Right ventricle myocardium inferior (tissue), 1 donor: ENCODE measurements around the gene NUDT13. TPM values are rescaled to one million over a fixed set of nuclear protein-coding genes. Genes with fewer than 3 reads are reported as not detected.

ENCODE experiments used
- total RNA-seq: library from RNA; stranded (reverse); fragmentation: NEBNext Ultra II Directional; extraction: Animal tissue kit (Norgen Biotek cat#: 25700); gene quantifications from one replicate; pipeline ENCODE4 v1.2.1, GENCODE V29; 2021
- donor health status: DM: no; HTN: yes; CAD: no; lungs with severe emphysema.

Gene NUDT13
- total RNA-seq, 1 donor from 2014 or later, result 3.6 TPM

Other genes starting within 250 kb of the NUDT13 start
- gene OIT3, start 216.7 kb upstream of the NUDT13 start, total RNA-seq, result not detected
- 0.27 TPM for gene PLA2G12B, start 155.6 kb upstream of the NUDT13 start, total RNA-seq
- gene P4HA1, start 13.6 kb upstream of the NUDT13 start, total RNA-seq, result 77.0 TPM
- gene ECD, start 57.6 kb downstream of the NUDT13 start, total RNA-seq, result 15.3 TPM
- 12.9 TPM for gene FAM149B1, start 57.7 kb downstream of the NUDT13 start, total RNA-seq
- gene DNAJC9, start 136.8 kb downstream of the NUDT13 start, total RNA-seq, result 8.5 TPM
- 106 TPM for gene MRPS16, start 142.2 kb downstream of the NUDT13 start, total RNA-seq
- 1.4 TPM for gene CFAP70, start 248.4 kb downstream of the NUDT13 start, total RNA-seq